IMR-90 (cell line): ENCODE measurements around the gene PHF20. TPM values are rescaled to one million over a fixed set of nuclear protein-coding genes. Genes with fewer than 3 reads are reported as not detected.

Source experiments
- ATAC-seq: fragments of 200-7000 bp; cut with Tn5 transposase; 2 replicates; pipeline ENCODE4 v1.9.1; 2020; ENCODE audit warnings: low read depth, mild to moderate bottlenecking, moderate library complexity
- BruUV-seq: library from RNA; stranded (reverse); fragments of 400-500 nt; replicated peaks from 2 replicates; lab custom pipeline; 2021; lab: Mats Ljungman, UMichigan
- CTCF ChIA-PET: fragments of 300-600 bp; formaldehyde crosslinking; extraction: SDS; loops from one replicate; lab custom pipeline; 2021; ENCODE audit warnings: antibody characterized with exemption; lab: Yijun Ruan, JAX
- POLR2A ChIA-PET: fragments of 300-600 bp; sonication (Branson Sonifier 250); formaldehyde crosslinking; loops from one replicate; lab custom pipeline; 2022; ENCODE audit warnings: antibody characterized with exemption; ENCODE audit not compliant: unreplicated experiment; lab: Charles Lee
- DNase-seq: peaks from one replicate; pipeline ENCODE4 v3.0.0; 2013
- H2AFZ ChIP-seq: replicated peaks from 2 replicates; pipeline ENCODE3; 2013; ENCODE audit warnings: low read length, mild to moderate bottlenecking; ENCODE audit not compliant: poor library complexity
- H2AK5ac ChIP-seq: 2 replicates; pipeline ENCODE4 v1.6.1; 2013; ENCODE audit warnings: low read depth, low read length, inconsistent platforms
- H2AK9ac ChIP-seq: replicated peaks from 2 replicates; pipeline ENCODE3; 2013; ENCODE audit warnings: mild to moderate bottlenecking, low read depth, low read length, moderate library complexity; ENCODE audit not compliant: poor library complexity
- H2BK120ac ChIP-seq: 2 replicates; pipeline ENCODE4 v1.6.1; 2013; ENCODE audit warnings: low read depth, low read length, inconsistent platforms
- H2BK15ac ChIP-seq: 3 replicates; pipeline ENCODE4 v1.6.1; 2013; ENCODE audit warnings: low read depth, low read length, inconsistent platforms
- H2BK20ac ChIP-seq: 2 replicates; pipeline ENCODE4 v1.6.1; 2013; ENCODE audit warnings: low read depth, mild to moderate bottlenecking, inconsistent platforms, low read length, moderate library complexity
- H2BK5ac ChIP-seq: 2 replicates; pipeline ENCODE4 v1.6.1; 2013; ENCODE audit warnings: mild to moderate bottlenecking, low read depth, low read length, inconsistent platforms; ENCODE audit not compliant: poor library complexity, severe bottlenecking
- H3K14ac ChIP-seq: replicated peaks from 2 replicates; pipeline ENCODE4 v1.6.1; 2013; ENCODE audit warnings: low read depth, low read length, inconsistent platforms
- H3K18ac ChIP-seq: 2 replicates; pipeline ENCODE4 v1.6.1; 2013; ENCODE audit warnings: low read depth, low read length, control low read depth
- H3K23ac ChIP-seq: 2 replicates; pipeline ENCODE4 v1.6.1; 2013; ENCODE audit warnings: low read depth, low read length, inconsistent platforms
- H3K27ac ChIP-seq: 2 replicates; pipeline ENCODE4 v1.5.1; 2013; ENCODE audit warnings: mild to moderate bottlenecking, control low read depth, low read length; ENCODE audit not compliant: insufficient read depth
- H3K27me3 ChIP-seq: 2 replicates; pipeline ENCODE4 v1.6.1; 2013; ENCODE audit warnings: low read length; ENCODE audit not compliant: control insufficient read depth, insufficient read depth
- H3K36me3 ChIP-seq: 2 replicates; pipeline ENCODE4 v1.6.1; 2013; ENCODE audit warnings: low read length, mixed read lengths; ENCODE audit not compliant: control insufficient read depth, insufficient read depth
- H3K4ac ChIP-seq: 2 replicates; pipeline ENCODE4 v1.6.1; 2013; ENCODE audit warnings: low read depth, low read length, inconsistent platforms
- H3K4me1 ChIP-seq: 2 replicates; pipeline ENCODE4 v1.6.1; 2013; ENCODE audit warnings: low read length, mixed read lengths; ENCODE audit not compliant: control insufficient read depth, insufficient read depth
- H3K4me2 ChIP-seq: 2 replicates; pipeline ENCODE4 v1.6.1; 2013; ENCODE audit warnings: low read depth, mild to moderate bottlenecking, control low read depth, low read length, moderate library complexity
- H3K4me3 ChIP-seq: 2 replicates; pipeline ENCODE4 v1.5.1; 2013; ENCODE audit warnings: low read depth, mild to moderate bottlenecking, control low read depth, low read length, moderate library complexity; ENCODE audit not compliant: insufficient read depth
- H3K56ac ChIP-seq: 2 replicates; pipeline ENCODE4 v1.6.1; 2013; ENCODE audit warnings: low read length, inconsistent platforms; ENCODE audit not compliant: insufficient read depth; ENCODE audit errors: extremely low read depth
- H3K79me1 ChIP-seq, 2 experiments: 2 replicates each; pipeline ENCODE4 v1.6.1; 2013; ENCODE audit warnings: low read length in 2 of 2, inconsistent platforms in 1 of 2, low read depth in 1 of 2
- H3K9ac ChIP-seq: 2 replicates; pipeline ENCODE4 v1.6.1; 2013; ENCODE audit warnings: low read depth, low read length, control low read depth
- H3K9me1 ChIP-seq: 2 replicates; pipeline ENCODE4 v1.6.1; 2013; ENCODE audit warnings: low read length, inconsistent platforms; ENCODE audit not compliant: insufficient read depth
- H3K9me3 ChIP-seq: 2 replicates; pipeline ENCODE4 v1.6.1; 2013; ENCODE audit warnings: low read length; ENCODE audit not compliant: control insufficient read depth, insufficient read depth
- H4K20me1 ChIP-seq: 2 replicates; pipeline ENCODE4 v1.6.1; 2013; ENCODE audit warnings: low read length, inconsistent platforms; ENCODE audit not compliant: insufficient read depth
- H4K5ac ChIP-seq: 2 replicates; pipeline ENCODE4 v1.6.1; 2013; ENCODE audit warnings: mild to moderate bottlenecking, low read depth, low read length, control low read depth
- H4K8ac ChIP-seq, 2 experiments: 2 replicates each; pipeline ENCODE4 v1.6.1; 2013; ENCODE audit warnings: low read depth in 2 of 2, low read length in 2 of 2, control low read depth in 1 of 2, inconsistent platforms in 1 of 2
- H4K91ac ChIP-seq: 2 replicates; pipeline ENCODE4 v1.6.1; 2013; ENCODE audit warnings: low read depth, low read length, inconsistent platforms; ENCODE audit not compliant: insufficient read depth
- CEBPB ChIP-seq: IDR thresholded peaks from 2 replicates; pipeline ENCODE4 v1.6.1; 2012; ENCODE audit warnings: low read depth, low read length, improper control_type of control experiment
- MXI1 ChIP-seq: IDR thresholded peaks from 2 replicates; pipeline ENCODE4 v1.6.1; 2012; ENCODE audit warnings: low read depth, mild to moderate bottlenecking, low read length, moderate library complexity, borderline replicate concordance
- POLR2A ChIP-seq: IDR thresholded peaks from 2 replicates; pipeline ENCODE4 v1.6.1; 2012; ENCODE audit warnings: mild to moderate bottlenecking, low read depth, low read length
- RAD21 ChIP-seq: IDR thresholded peaks from 2 replicates; pipeline ENCODE4 v1.6.1; 2012; ENCODE audit warnings: low read length, improper control_type of control experiment
- RFX5 ChIP-seq: IDR thresholded peaks from 2 replicates; pipeline ENCODE4 v1.8.0; 2012; ENCODE audit warnings: low read depth, mild to moderate bottlenecking, low read length, moderate library complexity
- WGBS, 2 experiments: methylation state at CpG; one replicate each; pipeline versions ENCODE4 v1.1.5 to v1.1.7; 2013; ENCODE audit warnings: missing lambda C conversion rate in 2 of 2; ENCODE audit not compliant: insufficient read length in 1 of 2; ENCODE audit errors: extremely low coverage in 2 of 2; 5-methylcytosine and 5-hydroxymethylcytosine counted together
- dilution Hi-C: fragments of 300-500 bp; cut with HindIII; formaldehyde crosslinking; loops from one replicate; pipeline ENCODE4 v1.14.3; 2018; ENCODE audit warnings: low sequenced_read_pairs; ENCODE audit not compliant: unreplicated experiment
- in situ Hi-C: fragments of 300-500 bp; cut with MboI; formaldehyde crosslinking; loops from 3 replicates; pipeline ENCODE4 v1.14.3; 2019; ENCODE audit warnings: low sequenced_read_pairs, inconsistent platforms, mixed read lengths
- intact Hi-C: fragments of 100-400 bp; cut with micrococcal nuclease; formaldehyde crosslinking; loops from 2 replicates; pipeline ENCODE4 v1.10.0; 2022
- polyA plus RNA-seq, 3 experiments: library from polyadenylated mRNA; depleted of rRNA; stranded (reverse); fragments of >200 nt; gene quantifications; 2 replicates each; pipeline ENCODE4 v1.2.3, GENCODE V29; 2012; ENCODE audit warnings: low replicate concordance in 1 of 3
- total RNA-seq: library from RNA; depleted of rRNA; stranded (reverse); fragments of >200 nt; gene quantifications from 2 replicates; pipeline ENCODE4 v1.2.3, GENCODE V29; 2012

The PHF20 gene
- total and polyA plus RNA-seq, 2 of the 4 experiments (the other 2 are of a cell fraction), result 22.0 to 22.5 TPM

GRCh38 chr20:35920523-35920922, 148.7 kb downstream of the PHF20 start:
- no peak for TF ChIP-seq CEBPB
- no peak for TF ChIP-seq MXI1
- no peak for TF ChIP-seq RFX5
- no peak for TF ChIP-seq POLR2A
- TF ChIP-seq RAD21, result no peak
- no peak overlapping the region for H3K9ac ChIP-seq
- no peak for DNase-seq
- no peak overlapping the region for H4K91ac ChIP-seq
- no peak for ATAC-seq
- H3K4ac ChIP-seq, result no peak overlapping the region
- 0 out of 2 replicates have a peak, but pooled peaks cover 2% of the 10 kb centered on the region for H4K20me1 ChIP-seq
- H3K9me1 ChIP-seq, result peaks cover 4% of the 10 kb centered on the region; the same call in 1 of the 2 replicates
- no peaks in the 10 kb centered on the region for H3K9me3 ChIP-seq
- no peak overlapping the region for H2AK9ac ChIP-seq
- no peak overlapping the region for H2AFZ ChIP-seq
- BruUV-seq, result no TSS peak
- no CpG with 5 or more reads among the region's 3 CpGs for WGBS, 2 experiments
- ChIA-PET CTCF (interaction anchor here (0.6 kb wide), 1 partner anchor 359 kb away, joined by 4 read pairs; no protein-coding TSS in a partner anchor), POLR2A (no interaction called here)
- H2BK15ac ChIP-seq, result no peak overlapping the region
- H2AK5ac ChIP-seq, result no peak overlapping the region
- no peak overlapping the region for H3K18ac ChIP-seq
- in situ Hi-C loops (loop anchor here (25.0 kb wide), 1 partner anchor 408 kb away; no protein-coding TSS in a partner anchor), intact Hi-C loops (no loop called here), dilution Hi-C loops (no loop called here)
- no peaks in the 10 kb centered on the region for H3K4me1 ChIP-seq
- H4K8ac ChIP-seq, result no peak overlapping the region
- no peak overlapping the region for H3K23ac ChIP-seq
- H3K56ac ChIP-seq, result no peak overlapping the region
- no peak overlapping the region for H3K4me3 ChIP-seq
- no peak overlapping the region for H3K27ac ChIP-seq
- H3K27me3 ChIP-seq, result no peaks in the 10 kb centered on the region
- no peak overlapping the region for H4K5ac ChIP-seq
- H2BK120ac ChIP-seq, result no peak overlapping the region
- peaks cover 20% of the 10 kb centered on the region for H3K36me3 ChIP-seq
- H3K79me1 ChIP-seq, result peaks cover 7 to 11% of the 10 kb centered on the region in 2 experiments; a peak in 3 of 4 replicates
- H2BK5ac ChIP-seq, result no peak overlapping the region
- no peak overlapping the region for H3K14ac ChIP-seq
- H2BK20ac ChIP-seq, result no peak overlapping the region
- H3K4me2 ChIP-seq, result no peak overlapping the region
